ENCODE data around the gene CD300LG.
"Not testable (repeated sequence)": the region's sequence is repeated elsewhere in the genome, so short reads cannot be mapped to it uniquely, and the experiment has no call there.

The CD300LG gene

DNA sequence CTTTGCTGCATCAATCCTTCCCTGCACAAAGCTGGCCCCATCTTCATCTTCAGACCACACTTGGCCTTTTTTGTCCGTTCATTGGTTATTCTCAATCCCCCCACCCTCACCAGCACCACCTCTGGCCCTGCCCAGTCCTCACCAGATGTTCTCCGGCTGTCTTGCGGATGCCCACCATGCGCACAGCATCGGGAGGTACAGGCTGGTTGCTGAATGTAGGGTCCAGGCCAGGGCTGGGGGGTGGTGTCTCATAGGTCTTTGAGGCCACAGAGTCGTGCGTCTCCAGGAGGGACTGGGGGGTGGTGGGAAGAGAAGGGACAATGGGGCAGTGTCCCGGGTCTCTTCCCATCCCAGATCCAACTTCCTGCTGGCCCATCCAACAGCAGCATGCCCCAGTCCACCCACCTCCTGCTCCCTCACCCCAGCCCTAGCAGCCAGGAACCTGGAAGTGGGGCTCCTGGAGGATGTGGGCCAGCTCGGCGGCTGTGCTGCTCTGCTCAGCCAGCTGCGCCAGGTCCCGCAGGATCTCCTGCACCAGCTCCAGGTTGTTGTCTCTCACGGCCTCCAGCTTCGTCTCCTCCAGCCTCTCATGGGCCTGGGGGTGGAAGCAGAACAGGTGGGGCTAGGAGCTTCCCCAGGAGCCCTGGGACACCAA is 35.9 kb downstream of the CD300LG start:
- Histone ChIP-seq H3K27me3 (replicated peaks) (no peaks in the 10 kb centered on the region), H3K27ac (no peak overlapping the region), H3K36me3 (replicated peaks) (no peaks in the 10 kb centered on the region), H3K4me3 (ENCODE audit: low read depth, low read length) (no peak overlapping the region)
- DNase-seq, result no peak
- TF ChIP-seq, protein P1, sequence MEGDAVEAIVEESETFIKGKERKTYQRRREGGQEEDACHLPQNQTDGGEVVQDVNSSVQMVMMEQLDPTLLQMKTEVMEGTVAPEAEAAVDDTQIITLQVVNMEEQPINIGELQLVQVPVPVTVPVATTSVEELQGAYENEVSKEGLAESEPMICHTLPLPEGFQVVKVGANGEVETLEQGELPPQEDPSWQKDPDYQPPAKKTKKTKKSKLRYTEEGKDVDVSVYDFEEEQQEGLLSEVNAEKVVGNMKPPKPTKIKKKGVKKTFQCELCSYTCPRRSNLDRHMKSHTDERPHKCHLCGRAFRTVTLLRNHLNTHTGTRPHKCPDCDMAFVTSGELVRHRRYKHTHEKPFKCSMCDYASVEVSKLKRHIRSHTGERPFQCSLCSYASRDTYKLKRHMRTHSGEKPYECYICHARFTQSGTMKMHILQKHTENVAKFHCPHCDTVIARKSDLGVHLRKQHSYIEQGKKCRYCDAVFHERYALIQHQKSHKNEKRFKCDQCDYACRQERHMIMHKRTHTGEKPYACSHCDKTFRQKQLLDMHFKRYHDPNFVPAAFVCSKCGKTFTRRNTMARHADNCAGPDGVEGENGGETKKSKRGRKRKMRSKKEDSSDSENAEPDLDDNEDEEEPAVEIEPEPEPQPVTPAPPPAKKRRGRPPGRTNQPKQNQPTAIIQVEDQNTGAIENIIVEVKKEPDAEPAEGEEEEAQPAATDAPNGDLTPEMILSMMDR (IDR thresholded peaks at IDR 0.05; ENCODE audit: low read depth, low read length, missing control alignments), result no peak
- in situ Hi-C loops (cut with HindIII; ENCODE audit: low pct_ligation_motif_present, low sequenced_read_pairs), result no loop called here

DNA sequence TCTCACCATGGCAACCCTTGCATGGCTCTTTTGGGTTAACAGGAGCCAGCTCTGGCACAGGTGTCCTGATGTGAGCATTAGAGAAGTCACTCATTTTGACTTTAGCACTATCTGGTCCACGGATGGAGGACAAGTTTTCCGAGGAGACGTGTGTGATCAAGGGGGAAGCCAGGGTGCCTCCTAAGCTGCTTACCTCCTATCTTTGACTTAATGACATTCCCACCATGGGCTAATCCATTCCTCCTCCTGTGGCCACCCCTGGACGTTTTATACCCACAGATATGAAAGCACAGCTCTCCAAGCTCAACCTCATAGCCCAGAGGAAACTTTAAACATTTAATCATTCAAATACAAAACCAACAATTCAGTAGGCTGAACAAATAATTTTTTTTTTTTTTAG is 41.6 kb downstream of the CD300LG start:
- in situ Hi-C loops (cut with HindIII; ENCODE audit: low pct_ligation_motif_present, low sequenced_read_pairs), result no loop called here
- H3K27ac ChIP-seq, result no peak overlapping the region
- no peaks in the 10 kb centered on the region for H3K27me3 ChIP-seq (replicated peaks)
- TF ChIP-seq, protein P1 (IDR thresholded peaks at IDR 0.05; ENCODE audit: low read depth, low read length, missing control alignments), result no peak
- no peaks in the 10 kb centered on the region for H3K36me3 ChIP-seq (replicated peaks)
- no peak for DNase-seq
- H3K4me3 ChIP-seq (ENCODE audit: low read depth, low read length), result no peak overlapping the region

DNA sequence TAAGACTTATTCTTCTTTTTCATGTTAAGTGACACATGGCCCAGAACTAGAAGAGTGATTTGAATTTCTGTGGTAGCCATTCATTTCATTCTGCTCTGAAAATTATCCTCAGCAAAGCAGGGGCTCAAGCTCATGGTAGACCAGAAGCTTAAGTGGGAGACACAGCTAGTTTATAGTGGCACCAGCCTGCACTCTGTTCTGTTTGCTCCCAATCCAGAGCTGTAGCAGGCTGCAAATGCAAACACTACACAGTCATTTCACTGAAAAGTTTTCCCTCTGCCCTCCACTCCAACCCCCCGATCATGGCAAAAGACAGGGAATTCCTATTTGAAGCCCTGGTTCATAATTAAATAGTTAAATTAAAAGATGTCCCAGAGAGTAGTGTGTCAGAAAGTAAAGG is 43.3 kb downstream of the CD300LG start:
- in situ Hi-C loops (cut with HindIII; ENCODE audit: low pct_ligation_motif_present, low sequenced_read_pairs), result no loop called here
- Histone ChIP-seq H3K4me3 (ENCODE audit: low read depth, low read length) (no peak overlapping the region), H3K27me3 (replicated peaks) (no peaks in the 10 kb centered on the region), H3K27ac (no peak overlapping the region), H3K36me3 (replicated peaks) (no peaks in the 10 kb centered on the region)
- DNase-seq, result no peak
- TF ChIP-seq, protein P1 (IDR thresholded peaks at IDR 0.05; ENCODE audit: low read depth, low read length, missing control alignments), result no peak

DNA sequence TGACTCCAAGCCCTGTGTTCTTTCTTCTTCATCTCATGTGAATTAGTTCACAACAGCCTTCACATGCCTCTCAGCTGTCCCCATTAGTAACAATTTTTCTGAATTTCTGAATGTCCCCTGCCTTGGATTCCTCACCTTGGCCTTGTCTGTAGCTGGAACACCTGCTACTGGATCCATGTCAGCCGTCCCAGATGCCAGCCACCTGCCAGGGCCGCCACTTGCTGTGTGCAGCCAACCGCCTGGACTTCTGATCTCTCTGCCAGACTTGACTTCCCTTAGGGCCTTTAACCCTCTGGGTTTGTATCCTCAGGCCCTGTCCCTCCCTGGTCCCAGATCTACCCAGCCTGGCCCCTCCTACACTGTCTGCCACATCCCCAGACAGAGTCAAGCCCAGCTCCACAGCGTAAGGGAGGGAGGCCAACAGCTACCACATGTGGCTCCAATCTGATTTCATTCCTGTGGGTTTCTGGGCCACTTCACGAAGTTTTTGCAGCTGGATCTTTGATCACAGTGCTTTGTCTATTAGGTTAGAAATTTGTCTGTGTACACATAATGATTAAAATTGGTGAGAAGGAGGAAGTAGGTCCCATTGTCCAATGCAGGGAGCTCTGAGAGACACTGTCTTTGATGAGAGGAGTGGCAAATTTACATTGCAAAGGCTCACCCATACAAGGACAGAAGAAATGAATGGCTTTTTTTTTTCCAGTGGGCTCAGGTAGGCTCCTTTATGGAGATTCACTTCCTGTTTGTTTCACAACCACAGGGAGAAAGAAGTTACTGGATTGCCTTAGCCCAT is 45.1 kb downstream of the CD300LG start:
- DNase-seq, result no peak
- H3K27me3 ChIP-seq (replicated peaks), result no peaks in the 10 kb centered on the region
- H3K4me3 ChIP-seq (ENCODE audit: low read depth, low read length), result no peak overlapping the region
- H3K36me3 ChIP-seq (replicated peaks), result no peaks in the 10 kb centered on the region
- TF ChIP-seq, protein P1 (IDR thresholded peaks at IDR 0.05; ENCODE audit: low read depth, low read length, missing control alignments), result no peak
- in situ Hi-C loops (cut with HindIII; ENCODE audit: low pct_ligation_motif_present, low sequenced_read_pairs), result no loop called here
- H3K27ac ChIP-seq, result no peak overlapping the region

DNA sequence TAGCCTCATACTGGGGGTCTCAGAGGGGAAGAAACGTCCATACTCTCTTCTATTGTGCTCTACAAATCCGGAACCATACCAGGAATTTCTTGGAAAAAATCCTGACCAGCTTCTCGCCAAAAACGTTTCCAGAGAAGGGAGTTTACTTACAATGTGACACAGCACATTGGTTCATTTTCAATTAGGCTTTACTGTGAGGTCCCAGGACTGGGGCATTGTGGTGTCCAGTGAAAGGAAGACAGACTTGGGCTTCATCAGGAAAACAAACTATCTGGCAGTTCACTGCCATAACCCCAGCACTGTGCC is 45.6 kb downstream of the CD300LG start:
- H3K36me3 ChIP-seq (replicated peaks), result no peaks in the 10 kb centered on the region
- no peaks in the 10 kb centered on the region for H3K27me3 ChIP-seq (replicated peaks)

DNA sequence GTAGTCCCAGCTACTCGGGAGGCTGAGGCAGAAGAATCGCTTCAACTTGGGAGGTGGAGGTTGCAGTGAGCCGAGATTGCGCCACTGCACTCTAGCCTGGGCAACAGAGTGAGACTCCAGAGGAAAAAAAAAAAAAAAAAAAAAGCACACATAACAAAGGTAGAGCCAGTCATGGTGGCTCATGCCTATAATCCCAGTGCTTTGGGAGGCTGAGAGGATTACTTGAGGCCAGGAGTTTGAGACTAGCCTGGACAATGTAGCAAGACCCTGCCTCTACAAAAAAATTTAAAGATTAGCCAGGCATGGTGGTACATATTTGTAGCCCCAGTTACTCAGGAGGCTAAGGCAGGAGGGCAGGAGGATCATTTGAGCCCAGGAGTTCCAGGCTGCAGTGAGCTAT is 47.5 kb downstream of the CD300LG start:
- H3K36me3 ChIP-seq (replicated peaks); in situ Hi-C loops (cut with HindIII; ENCODE audit: low pct_ligation_motif_present, low sequenced_read_pairs); H3K27ac ChIP-seq; H3K27me3 ChIP-seq (replicated peaks); H3K4me3 ChIP-seq (ENCODE audit: low read depth, low read length); DNase-seq: not testable (repeated sequence)

More for the DNA sequence above, 45.6 kb downstream of the CD300LG start:
- H3K4me3 ChIP-seq (ENCODE audit: low read depth, low read length), result no peak overlapping the region
- TF ChIP-seq, protein P1 (IDR thresholded peaks at IDR 0.05; ENCODE audit: low read depth, low read length, missing control alignments), result no peak
- DNase-seq, result no peak
- in situ Hi-C loops (cut with HindIII; ENCODE audit: low pct_ligation_motif_present, low sequenced_read_pairs), result no loop called here
- H3K27ac ChIP-seq, result no peak overlapping the region
